Myocyte (in vitro differentiated cells): ENCODE data around the gene HAUS8. TPM values are rescaled to one million over a fixed set of nuclear protein-coding genes. Genes with fewer than 3 reads are reported as not detected.
"Not testable (repeated sequence)": the region's sequence is repeated elsewhere in the genome, so short reads cannot be mapped to it uniquely, and the experiment has no call there.

Source experiments
- DNase-seq: peaks from one replicate; pipeline ENCODE4 v3.0.0-alpha.2; 2012; ENCODE audit warnings: low read depth
- total RNA-seq: library from RNA; depleted of rRNA; stranded (reverse); fragments of >200 nt; gene quantifications from 2 replicates; pipeline ENCODE4 v1.2.3, GENCODE V29; 2014

The HAUS8 gene
- total RNA-seq, 1 donor from 2014 or later, result 3.3 TPM

GRCh38 chr19:17036640-17037039, 38.6 kb downstream of the HAUS8 start:
- DNase-seq, result no peak

- no peak for DNase-seq
These were observed 39.3 kb downstream of the HAUS8 start for GRCh38 chr19:17035842-17036424.

- DNase-seq, result no peak
These were observed 43.5 kb downstream of the HAUS8 start for GRCh38 chr19:17031741-17032140.

- no peak for DNase-seq
These were observed 47.7 kb downstream of the HAUS8 start for GRCh38 chr19:17027535-17027975.

GRCh38 chr19:17026706-17027534, 48.3 kb downstream of the HAUS8 start, which contains the start of gene CPAMD8:
TSS of gene CPAMD8 (minus strand) at chr19:17026810. CDS start at chr19:17026642, 168 bp downstream.
- DNase-seq, result no peak

GRCh38 chr19:17025991-17026658, 49.1 kb downstream of the HAUS8 start:
- no peak for DNase-seq

GRCh38 chr19:17025361-17025760, 49.9 kb downstream of the HAUS8 start:
- DNase-seq, result no peak

GRCh38 chr19:17024941-17025340, 50.3 kb downstream of the HAUS8 start:
- DNase-seq, result not testable (repeated sequence)

- DNase-seq, result no peak
These were observed 51.4 kb downstream of the HAUS8 start for GRCh38 chr19:17023805-17024204.

- no peak for DNase-seq
These were observed 52.5 kb downstream of the HAUS8 start for GRCh38 chr19:17022738-17023137.

GRCh38 chr19:17021793-17022590, 53.3 kb downstream of the HAUS8 start:
- no peak for DNase-seq

GRCh38 chr19:17021328-17021727, 53.9 kb downstream of the HAUS8 start:
- no peak for DNase-seq

GRCh38 chr19:17020823-17021222, 54.4 kb downstream of the HAUS8 start:
- no peak for DNase-seq

GRCh38 chr19:17020385-17020784, 54.9 kb downstream of the HAUS8 start:
- DNase-seq, result no peak

- not testable (repeated sequence) for DNase-seq
These were observed 60.9 kb downstream of the HAUS8 start for GRCh38 chr19:17014212-17014861.

GRCh38 chr19:17011485-17011884, 63.8 kb downstream of the HAUS8 start:
- DNase-seq, result no peak

GRCh38 chr19:17006579-17006978, 68.7 kb downstream of the HAUS8 start:
- no peak for DNase-seq

GRCh38 chr19:17005000-17005399, 70.3 kb downstream of the HAUS8 start:
- no peak for DNase-seq

GRCh38 chr19:17004386-17004785, 70.9 kb downstream of the HAUS8 start:
- no peak for DNase-seq

GRCh38 chr19:17002455-17002854, 72.8 kb downstream of the HAUS8 start:
- no peak for DNase-seq
